BE2C (cell line): ENCODE results near the gene UPK3A.

Experiments used
- DNase-seq: peaks from one replicate; pipeline ENCODE4 v3.0.0-alpha.2; 2020
- H3K27me3 ChIP-seq: fragments of 250-450 bp; sonication (Bioruptor Pico); 2 replicates; pipeline ENCODE4 v1.5.1; 2020; ENCODE audit warnings: mild to moderate bottlenecking
- H3K36me3 ChIP-seq: fragments of 250-450 bp; sonication (Bioruptor Pico); 2 replicates; pipeline ENCODE4 v1.5.1; 2020; ENCODE audit warnings: mild to moderate bottlenecking
- H3K4me1 ChIP-seq: fragments of 250-450 bp; sonication (Bioruptor Pico); 2 replicates; pipeline ENCODE4 v1.5.1; 2020
- H3K4me3 ChIP-seq: 2 replicates; pipeline ENCODE4 v1.5.1; 2011; ENCODE audit warnings: low read depth, low read length
- H3K9me3 ChIP-seq: fragments of 250-450 bp; sonication (Bioruptor Pico); 2 replicates; pipeline ENCODE4 v1.5.1; 2020
- CTCF ChIP-seq: IDR thresholded peaks from 2 replicates; pipeline ENCODE4 v1.5.1; 2012; ENCODE audit warnings: mild to moderate bottlenecking, low read depth, low read length

The UPK3A gene

DNA sequence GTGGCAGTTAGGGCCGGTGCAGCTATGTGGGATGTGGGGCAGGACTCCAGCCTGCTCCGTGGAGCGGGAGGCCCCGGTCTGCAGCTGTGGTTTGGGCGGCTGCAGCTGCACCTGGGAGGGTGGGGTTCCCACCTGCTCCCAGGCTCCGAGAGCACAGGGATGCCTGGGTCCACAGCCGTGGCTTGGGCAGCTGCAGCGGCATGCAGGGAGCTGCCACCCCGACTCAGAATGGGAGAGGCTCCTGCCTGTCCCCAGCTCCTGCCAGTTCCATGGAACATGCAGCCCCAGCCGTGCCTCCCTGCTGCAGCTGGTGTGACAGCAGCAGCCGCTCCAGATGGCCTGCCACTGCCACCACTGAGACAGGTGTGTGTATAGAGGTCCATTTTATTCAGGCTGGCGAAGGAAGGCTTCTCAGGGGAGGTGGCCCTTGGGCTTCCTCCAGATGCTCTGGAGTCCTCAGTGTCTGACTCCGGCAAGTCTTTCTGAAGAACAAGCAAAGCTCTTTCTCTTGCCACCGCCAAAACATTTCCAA, 21.8 kb upstream of the UPK3A start:
- Histone ChIP-seq H3K36me3 (no peaks in the 10 kb centered on the region), H3K27me3 (no peaks in the 10 kb centered on the region), H3K4me3 (peak overlapping the region; percentile 27; the same call in 1 of the 2 replicates), H3K4me1 (peaks cover 14% of the 10 kb centered on the region), H3K9me3 (no peaks in the 10 kb centered on the region)
- DNase-seq: peak; percentile 83
- no peak for TF ChIP-seq CTCF

GRCh38 chr22:45263463-45264269, 21.1 kb upstream of the UPK3A start:
- peaks cover 14% of the 10 kb centered on the region for H3K4me1 ChIP-seq
- TF ChIP-seq CTCF: peak; percentile 86
- DNase-seq: peak; percentile 88
- H3K4me3 ChIP-seq: peak overlapping the region; percentile 27; the same call in 1 of the 2 replicates
- H3K27me3 ChIP-seq: no peaks in the 10 kb centered on the region
- no peaks in the 10 kb centered on the region for H3K36me3 ChIP-seq
- no peaks in the 10 kb centered on the region for H3K9me3 ChIP-seq

DNA sequence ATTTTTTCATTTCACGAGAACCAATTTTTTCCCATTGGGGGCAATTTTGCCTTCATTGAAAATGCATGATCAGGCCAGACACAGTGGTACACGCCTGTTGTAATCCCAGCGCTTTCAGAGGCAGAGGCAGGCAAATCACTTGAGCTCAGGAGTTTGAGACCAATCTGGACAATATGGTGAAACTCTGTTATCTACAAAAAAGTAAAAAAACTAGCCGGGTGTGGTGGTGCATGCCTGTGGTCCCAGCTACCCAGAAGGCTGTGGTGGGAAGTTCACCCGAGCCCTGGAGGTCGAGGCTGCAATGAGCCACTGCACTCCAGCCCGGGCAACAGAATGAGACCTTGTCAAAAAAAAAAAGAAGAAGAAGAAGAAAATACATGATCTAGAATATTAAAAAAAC, 19.2 kb upstream of the UPK3A start:
- TF ChIP-seq CTCF: no peak
- no peak for DNase-seq
- Histone ChIP-seq H3K4me1 (peaks cover 14% of the 10 kb centered on the region), H3K36me3 (no peaks in the 10 kb centered on the region), H3K27me3 (no peaks in the 10 kb centered on the region), H3K4me3 (no peak overlapping the region), H3K9me3 (no peaks in the 10 kb centered on the region)

DNA sequence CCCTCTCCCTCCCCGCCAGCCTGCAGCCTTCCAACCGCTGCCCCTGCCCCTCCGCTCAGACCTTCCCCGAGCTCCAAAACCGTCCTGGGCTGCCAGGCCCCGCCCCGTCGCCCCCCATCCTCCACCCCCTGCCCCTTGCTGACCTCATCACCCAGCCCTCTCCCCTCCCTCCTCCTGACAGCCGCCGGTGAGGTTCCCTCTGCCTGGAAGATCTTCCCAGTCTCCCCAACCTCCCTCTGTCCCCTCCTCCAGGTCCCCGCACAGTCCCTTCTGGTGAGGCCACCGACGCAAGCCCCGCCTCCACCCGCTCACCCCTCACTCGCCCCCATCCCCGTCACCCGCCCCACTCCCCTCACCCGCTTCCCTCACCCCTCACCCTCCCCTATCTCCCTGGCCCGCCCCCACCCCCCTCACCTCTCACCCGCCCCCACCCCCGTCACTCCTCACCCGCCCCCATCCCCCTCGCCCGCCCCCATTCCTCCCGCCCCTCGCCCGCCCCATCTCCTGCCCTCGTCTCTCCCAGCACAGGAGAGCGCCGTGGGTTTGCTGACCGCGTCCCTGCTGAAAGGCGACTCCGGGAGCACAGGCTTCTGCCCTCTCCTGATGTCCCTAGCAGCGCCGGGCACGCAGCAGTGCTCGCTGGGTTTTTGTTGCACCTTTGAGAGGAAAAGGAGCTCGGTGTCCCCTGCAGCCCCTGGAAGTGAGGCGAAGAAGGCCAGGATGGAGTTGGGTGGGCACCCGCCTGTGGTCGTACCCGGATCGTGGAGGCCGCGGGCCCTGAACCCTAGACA, 16.4 kb upstream of the UPK3A start:
- H3K4me3 ChIP-seq: peak overlapping the region; percentile 74
- H3K27me3 ChIP-seq: no peaks in the 10 kb centered on the region
- H3K36me3 ChIP-seq: no peaks in the 10 kb centered on the region
- H3K9me3 ChIP-seq: no peaks in the 10 kb centered on the region
- H3K4me1 ChIP-seq: peaks cover 3% of the 10 kb centered on the region; the same call in 1 of the 2 replicates
- no peak for TF ChIP-seq CTCF
- peak; percentile 73 for DNase-seq

GRCh38 chr22:45268958-45269844, 15.5 kb upstream of the UPK3A start:
- Histone ChIP-seq H3K9me3 (no peaks in the 10 kb centered on the region), H3K4me3 (peak overlapping the region; percentile 74), H3K36me3 (no peaks in the 10 kb centered on the region), H3K27me3 (no peaks in the 10 kb centered on the region), H3K4me1 (no peaks in the 10 kb centered on the region)
- TF ChIP-seq CTCF: peak; percentile 65
- peak; percentile 93 for DNase-seq
